Adrenal gland (tissue), 12 donors: ENCODE results near the gene SLC30A3. TPM values are rescaled to one million over a fixed set of nuclear protein-coding genes. Genes with fewer than 3 reads are reported as not detected.

Experiments used
- DNase-seq, 7 donors: peaks; one replicate each; pipeline ENCODE4 v3.0.0-alpha.2; 2019 to 2020
- H3K27ac ChIP-seq, 5 donors: fragments of 200-600 bp; sonication (generic) in 4 of 5; 1 replicate in 3 of 5; 2 replicates in 2 of 5; pipeline versions ENCODE4 v1.5.1 to v1.8.0; 2016 to 2020; ENCODE audit warnings: mild to moderate bottlenecking in 1 of 5
- H3K27me3 ChIP-seq: fragments of 200-600 bp; 2 replicates; pipeline ENCODE4 v1.8.0; 2021
- H3K36me3 ChIP-seq, 2 donors: fragments of 200-600 bp; replicated peaks in 1 of 2; 1 replicate in 1 of 2; 2 replicates in 1 of 2; pipeline versions ENCODE4 v1.5.1 to v1.8.0; 2018 to 2022
- H3K4me1 ChIP-seq, 2 donors: fragments of 200-600 bp; replicated peaks in 1 of 2; 1 replicate in 1 of 2; 2 replicates in 1 of 2; pipeline versions ENCODE4 v1.5.1 to v1.8.0; 2018 to 2021
- H3K4me3 ChIP-seq, 4 donors: fragments of 200-600 bp; sonication (generic) in 3 of 4; one replicate each; pipeline ENCODE4 v1.5.1; 2016 to 2018
- H3K9me3 ChIP-seq, 3 donors: fragments of 200-600 bp; sonication (generic) in 1 of 3; replicated peaks in 1 of 3; 1 replicate in 2 of 3; 2 replicates in 1 of 3; pipeline versions ENCODE4 v1.5.1 to v1.8.0; 2016 to 2021
- POLR2A ChIP-seq, 2 donors: fragments of 450-650 bp; IDR thresholded peaks; one replicate each; pipeline ENCODE4 v1.6.1; 2017; ENCODE audit warnings: antibody characterized with exemption in 2 of 2, mild to moderate bottlenecking in 2 of 2, moderate library complexity in 1 of 2
- WGBS, 4 donors: extraction: QIAGEN DNeasy Blood & Tissue Kit in 2 of 4; methylation state at CpG; one replicate each; pipeline versions ENCODE4 v1.1.5 to v1.1.7; 2013 to 2017; 5-methylcytosine and 5-hydroxymethylcytosine counted together
- intact Hi-C, 2 donors: fragments of 100-400 bp; cut with DNase I; formaldehyde crosslinking; loops; one replicate each; pipeline versions ENCODE4 v1.14.1 to v1.15.0; 2022 to 2023
- polyA plus RNA-seq, 3 donors: library from polyadenylated mRNA; stranded (reverse); fragments of 200-250 nt in 2 of 3; fragments of 350-450 nt in 1 of 3; fragmentation: Illumina TruSeq in 1 of 3; extraction: RNeasy Lipid Tissue Mini Kit (QIAGEN cat#74804) in 1 of 3; gene quantifications; one replicate each; pipeline ENCODE4 v1.2.3, GENCODE V29; 2013 to 2014
- total RNA-seq, 9 donors: library from RNA; depleted of rRNA in 4 of 9; stranded (reverse); fragments of >200 nt in 4 of 9; fragments of 120-200 nt in 1 of 9; fragmentation: NEBNext Ultra II Directional in 1 of 9; extraction: Animal tissue kit (Norgen Biotek cat#: 25700) in 1 of 9; gene quantifications; one replicate each; pipeline versions ENCODE4 v1.1.0 to v1.2.4, GENCODE V29; 2013 to 2023
- TF ChIP-seq, protein P1 (sequence below), 6 experiments: fragments of 450-650 bp in 4 of 6; fragments of 200-600 bp in 2 of 6; sonication (generic) in 1 of 6; IDR thresholded peaks; 1 replicate in 5 of 6; 2 replicates in 1 of 6; pipeline versions ENCODE4 v1.5.1 to v1.8.0; 2016 to 2021; ENCODE audit warnings: antibody characterized with exemption in 6 of 6, mild to moderate bottlenecking in 2 of 6, moderate library complexity in 1 of 6
- donor health status: healthy with polysubstance abuse.
- donor health status: Bipolar disorder and iron deficiency.
- donor health status: DM: yes; HTN: yes; CAD: no.
- donor health status: DM: no; HTN: no; CAD: no.
- donor health status: DM: no; HTN: no; CAD: no.
- donor health status: DM: yes; HTN: yes; CAD: no.

SLC30A3 gene
- total and polyA plus RNA-seq, 12 donors, result 0.27 to 5.6 (median 1.9) TPM; not detected in 1

DNA sequence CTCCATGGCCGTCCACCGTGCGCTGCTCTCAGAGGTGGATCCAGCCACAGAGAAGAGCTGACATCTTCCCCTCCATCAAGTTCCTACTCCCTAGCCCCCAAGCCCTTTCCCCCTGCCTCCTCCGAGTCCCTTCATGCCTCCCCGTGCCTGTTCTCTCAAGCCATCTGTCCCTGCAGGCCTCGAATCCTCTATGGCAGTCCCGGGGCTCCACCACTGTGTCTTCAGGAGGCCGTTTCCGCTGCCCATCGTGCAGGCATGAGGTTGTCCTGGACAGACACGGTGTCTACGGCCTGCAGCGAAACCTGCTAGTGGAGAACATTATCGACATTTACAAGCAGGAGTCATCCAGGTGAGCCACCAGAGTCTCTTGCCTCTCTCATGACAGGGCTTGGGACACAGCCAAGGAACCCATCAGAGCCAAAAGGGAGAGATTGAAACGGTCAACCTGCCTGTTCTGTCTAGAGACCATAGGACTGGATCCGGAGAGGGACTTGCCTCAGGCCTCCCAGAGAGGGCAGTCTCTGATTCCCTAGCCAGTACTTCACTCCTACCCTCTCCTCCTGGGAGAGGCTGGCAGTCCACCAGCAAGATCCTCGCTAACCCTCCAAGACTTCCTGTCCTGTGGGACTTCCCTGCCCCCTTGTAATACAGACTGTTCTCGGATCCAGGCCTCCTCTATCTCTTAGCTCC is 35.7 kb upstream of the SLC30A3 start:
- H3K4me3 ChIP-seq, result no peak overlapping the region
- H3K27ac ChIP-seq, result no peak overlapping the region
- H3K4me1 ChIP-seq, result peaks cover 6 to 8% of the 10 kb centered on the region in 2 donors
- H3K27me3 ChIP-seq, result no peaks in the 10 kb centered on the region
- no peak for TF ChIP-seq POLR2A (IDR thresholded peaks at IDR 0.05)
- TF ChIP-seq, protein P1, sequence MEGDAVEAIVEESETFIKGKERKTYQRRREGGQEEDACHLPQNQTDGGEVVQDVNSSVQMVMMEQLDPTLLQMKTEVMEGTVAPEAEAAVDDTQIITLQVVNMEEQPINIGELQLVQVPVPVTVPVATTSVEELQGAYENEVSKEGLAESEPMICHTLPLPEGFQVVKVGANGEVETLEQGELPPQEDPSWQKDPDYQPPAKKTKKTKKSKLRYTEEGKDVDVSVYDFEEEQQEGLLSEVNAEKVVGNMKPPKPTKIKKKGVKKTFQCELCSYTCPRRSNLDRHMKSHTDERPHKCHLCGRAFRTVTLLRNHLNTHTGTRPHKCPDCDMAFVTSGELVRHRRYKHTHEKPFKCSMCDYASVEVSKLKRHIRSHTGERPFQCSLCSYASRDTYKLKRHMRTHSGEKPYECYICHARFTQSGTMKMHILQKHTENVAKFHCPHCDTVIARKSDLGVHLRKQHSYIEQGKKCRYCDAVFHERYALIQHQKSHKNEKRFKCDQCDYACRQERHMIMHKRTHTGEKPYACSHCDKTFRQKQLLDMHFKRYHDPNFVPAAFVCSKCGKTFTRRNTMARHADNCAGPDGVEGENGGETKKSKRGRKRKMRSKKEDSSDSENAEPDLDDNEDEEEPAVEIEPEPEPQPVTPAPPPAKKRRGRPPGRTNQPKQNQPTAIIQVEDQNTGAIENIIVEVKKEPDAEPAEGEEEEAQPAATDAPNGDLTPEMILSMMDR (IDR thresholded peaks at IDR 0.05), result no peak
- intact Hi-C loops, result no loop called here
- H3K9me3 ChIP-seq, result no peaks in the 10 kb centered on the region
- H3K36me3 ChIP-seq, result no peaks in the 10 kb centered on the region
- DNase-seq, result no peak
- 87 to 92% (median 89%) methylated on average over 17 to 18 of the region's 18 CpGs for WGBS, 4 donors

- H3K4me1 ChIP-seq, result peaks cover 19% of the 10 kb centered on the region in 2 donors
- no peaks in the 10 kb centered on the region for H3K27me3 ChIP-seq
- H3K36me3 ChIP-seq, result no peaks in the 10 kb centered on the region
- no peaks in the 10 kb centered on the region for H3K9me3 ChIP-seq
- no peak overlapping the region for H3K27ac ChIP-seq
- no peak for TF ChIP-seq POLR2A (IDR thresholded peaks at IDR 0.05)
- TF ChIP-seq, protein P1 (IDR thresholded peaks at IDR 0.05), result no peak
- no peak for DNase-seq
- intact Hi-C loops, result no loop called here
- 89 to 95% (median 93%) methylated on average over 3 of the region's 3 CpGs for WGBS, 4 donors
- H3K4me3 ChIP-seq, result no peak overlapping the region
These were observed 34.3 kb upstream of the SLC30A3 start for GRCh38 chr2:27297195-27297594.

DNA sequence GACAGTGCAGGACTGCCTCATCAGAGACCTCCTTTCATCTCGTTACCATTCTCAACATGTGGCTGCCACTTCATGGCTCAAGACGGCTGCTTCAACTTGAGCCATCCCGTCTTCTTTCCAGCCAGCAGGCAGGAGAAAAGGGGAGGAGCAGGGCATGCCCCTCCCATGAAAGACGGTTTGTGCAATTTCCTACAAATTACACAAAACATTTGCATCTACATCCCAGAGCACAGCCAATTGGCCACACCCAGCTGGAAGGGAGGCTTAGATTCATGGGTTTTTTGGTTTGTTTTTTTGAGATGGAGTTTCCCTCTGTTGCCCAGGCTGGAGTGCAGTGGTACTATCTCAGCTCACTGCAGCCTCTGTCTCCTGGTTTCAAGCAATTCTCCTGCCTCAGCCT is 33.6 kb upstream of the SLC30A3 start:
- H3K4me1 ChIP-seq, result peaks cover 19 to 20% of the 10 kb centered on the region in 2 donors
- H3K36me3 ChIP-seq, result no peaks in the 10 kb centered on the region
- H3K4me3 ChIP-seq, result no peak overlapping the region
- H3K27me3 ChIP-seq, result no peaks in the 10 kb centered on the region
- DNase-seq, result no peak
- no peak overlapping the region for H3K27ac ChIP-seq
- WGBS, 4 donors, result 61 to 84% (median 77%) methylated on average over 4 of the region's 4 CpGs
- intact Hi-C loops, result no loop called here
- no peaks in the 10 kb centered on the region for H3K9me3 ChIP-seq
- TF ChIP-seq, protein P1 (IDR thresholded peaks at IDR 0.05), result no peak
- TF ChIP-seq POLR2A (IDR thresholded peaks at IDR 0.05), result no peak

- peaks cover 19 to 20% of the 10 kb centered on the region in 2 donors for H3K4me1 ChIP-seq
- no peak for TF ChIP-seq POLR2A (IDR thresholded peaks at IDR 0.05)
- TF ChIP-seq, protein P1 (IDR thresholded peaks at IDR 0.05), result no peak
- no peak overlapping the region for H3K4me3 ChIP-seq
- intact Hi-C loops, result no loop called here
- H3K36me3 ChIP-seq, result no peaks in the 10 kb centered on the region
- H3K9me3 ChIP-seq, result no peaks in the 10 kb centered on the region
- H3K27me3 ChIP-seq, result no peaks in the 10 kb centered on the region
- 90 to 95% (median 92%) methylated on average over 8 of the region's 8 CpGs for WGBS, 4 donors
- no peak overlapping the region for H3K27ac ChIP-seq
- DNase-seq, result no peak
These were observed 32.1 kb upstream of the SLC30A3 start for GRCh38 chr2:27294928-27295327.
